Renal pelvis (tissue), 4 donors: Measurements from ENCODE around the gene NFIB. TPM values are rescaled to one million over a fixed set of nuclear protein-coding genes. Genes with fewer than 3 reads are reported as not detected.

Source experiments
- DNase-seq: peaks from one replicate; pipeline ENCODE4 v3.0.0-alpha.2; 2013
- polyA plus RNA-seq, 3 donors: library from polyadenylated mRNA; unstranded; fragments of 120-200 nt; gene quantifications; one replicate each; pipeline ENCODE4 v1.2.1, GENCODE V29; 2013; ENCODE audit not compliant: insufficient read length in 3 of 3

Gene NFIB
- polyA plus RNA-seq, 3 donors = 18.4 to 20.3 (median 19.8) TPM

GRCh38 chr9:14346811-14347405, 33.0 kb upstream of the NFIB start:
- DNase-seq = no peak

- no peak for DNase-seq
These were observed 32.4 kb upstream of the NFIB start for GRCh38 chr9:14346231-14346791.

GRCh38 chr9:14345354-14346230, 31.7 kb upstream of the NFIB start:
- DNase-seq = no peak

GRCh38 chr9:14344941-14345353, 31.0 kb upstream of the NFIB start:
- DNase-seq = no peak

GRCh38 chr9:14344053-14344524, 30.1 kb upstream of the NFIB start:
- no peak for DNase-seq

- no peak for DNase-seq
These were observed 29.5 kb upstream of the NFIB start for GRCh38 chr9:14343261-14344031.

- no peak for DNase-seq
These were observed 28.8 kb upstream of the NFIB start for GRCh38 chr9:14342736-14343135.

- no peak for DNase-seq
These were observed 27.6 kb upstream of the NFIB start for GRCh38 chr9:14341437-14342122.

- DNase-seq = no peak
These were observed 27.1 kb upstream of the NFIB start for GRCh38 chr9:14340994-14341393.

GRCh38 chr9:14340219-14340873, 26.4 kb upstream of the NFIB start:
- DNase-seq = no peak

GRCh38 chr9:14339746-14340145, 25.8 kb upstream of the NFIB start:
- DNase-seq = no peak

- no peak for DNase-seq
These were observed 23.7 kb upstream of the NFIB start for GRCh38 chr9:14337615-14338014.

- no peak for DNase-seq
These were observed 22.3 kb upstream of the NFIB start for GRCh38 chr9:14336244-14336643.

GRCh38 chr9:14331120-14331519, 17.2 kb upstream of the NFIB start:
- no peak for DNase-seq

GRCh38 chr9:14327036-14327435, 13.1 kb upstream of the NFIB start:
- no peak for DNase-seq

- no peak for DNase-seq
These were observed 12.4 kb upstream of the NFIB start for GRCh38 chr9:14326264-14326826.

GRCh38 chr9:14325147-14325546, 11.2 kb upstream of the NFIB start:
- no peak for DNase-seq

GRCh38 chr9:14323985-14324650, 10.2 kb upstream of the NFIB start:
- DNase-seq = no peak

- DNase-seq = no peak
These were observed 9.4 kb upstream of the NFIB start for GRCh38 chr9:14323083-14323971.
